Fibroblast of the aortic adventitia (primary cell): ENCODE data around the gene RECK. TPM values are rescaled to one million over a fixed set of nuclear protein-coding genes. Genes with fewer than 3 reads are reported as not detected.

Experiments
- DNase-seq: peaks from one replicate; pipeline ENCODE4 v3.0.0-alpha.2; 2010; ENCODE audit warnings: low read depth
- H3K4me3 ChIP-seq: 2 replicates; pipeline ENCODE4 v1.5.1; 2011; ENCODE audit warnings: low read depth, mild to moderate bottlenecking, control low read depth, low read length, moderate library complexity
- total RNA-seq: library from RNA; depleted of rRNA; stranded (reverse); fragments of >200 nt; gene quantifications from 2 replicates; pipeline ENCODE4 v1.2.3, GENCODE V29; 2012; ENCODE audit warnings: low replicate concordance
- TF ChIP-seq, protein P1 (sequence below): IDR thresholded peaks from 2 replicates; pipeline ENCODE4 v1.5.1; 2011; ENCODE audit warnings: mild to moderate bottlenecking, low read length, control low read depth, inconsistent platforms; ENCODE audit not compliant: insufficient read depth

RECK gene
- total RNA-seq, 1 donor = 61.8 TPM

- H3K4me3 ChIP-seq = no peak overlapping the region
- TF ChIP-seq, protein P1, sequence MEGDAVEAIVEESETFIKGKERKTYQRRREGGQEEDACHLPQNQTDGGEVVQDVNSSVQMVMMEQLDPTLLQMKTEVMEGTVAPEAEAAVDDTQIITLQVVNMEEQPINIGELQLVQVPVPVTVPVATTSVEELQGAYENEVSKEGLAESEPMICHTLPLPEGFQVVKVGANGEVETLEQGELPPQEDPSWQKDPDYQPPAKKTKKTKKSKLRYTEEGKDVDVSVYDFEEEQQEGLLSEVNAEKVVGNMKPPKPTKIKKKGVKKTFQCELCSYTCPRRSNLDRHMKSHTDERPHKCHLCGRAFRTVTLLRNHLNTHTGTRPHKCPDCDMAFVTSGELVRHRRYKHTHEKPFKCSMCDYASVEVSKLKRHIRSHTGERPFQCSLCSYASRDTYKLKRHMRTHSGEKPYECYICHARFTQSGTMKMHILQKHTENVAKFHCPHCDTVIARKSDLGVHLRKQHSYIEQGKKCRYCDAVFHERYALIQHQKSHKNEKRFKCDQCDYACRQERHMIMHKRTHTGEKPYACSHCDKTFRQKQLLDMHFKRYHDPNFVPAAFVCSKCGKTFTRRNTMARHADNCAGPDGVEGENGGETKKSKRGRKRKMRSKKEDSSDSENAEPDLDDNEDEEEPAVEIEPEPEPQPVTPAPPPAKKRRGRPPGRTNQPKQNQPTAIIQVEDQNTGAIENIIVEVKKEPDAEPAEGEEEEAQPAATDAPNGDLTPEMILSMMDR = no peak
- DNase-seq = no peak
Measured at GRCh38 chr9:36146651-36147050, 109.9 kb downstream of the RECK start.

DNA sequence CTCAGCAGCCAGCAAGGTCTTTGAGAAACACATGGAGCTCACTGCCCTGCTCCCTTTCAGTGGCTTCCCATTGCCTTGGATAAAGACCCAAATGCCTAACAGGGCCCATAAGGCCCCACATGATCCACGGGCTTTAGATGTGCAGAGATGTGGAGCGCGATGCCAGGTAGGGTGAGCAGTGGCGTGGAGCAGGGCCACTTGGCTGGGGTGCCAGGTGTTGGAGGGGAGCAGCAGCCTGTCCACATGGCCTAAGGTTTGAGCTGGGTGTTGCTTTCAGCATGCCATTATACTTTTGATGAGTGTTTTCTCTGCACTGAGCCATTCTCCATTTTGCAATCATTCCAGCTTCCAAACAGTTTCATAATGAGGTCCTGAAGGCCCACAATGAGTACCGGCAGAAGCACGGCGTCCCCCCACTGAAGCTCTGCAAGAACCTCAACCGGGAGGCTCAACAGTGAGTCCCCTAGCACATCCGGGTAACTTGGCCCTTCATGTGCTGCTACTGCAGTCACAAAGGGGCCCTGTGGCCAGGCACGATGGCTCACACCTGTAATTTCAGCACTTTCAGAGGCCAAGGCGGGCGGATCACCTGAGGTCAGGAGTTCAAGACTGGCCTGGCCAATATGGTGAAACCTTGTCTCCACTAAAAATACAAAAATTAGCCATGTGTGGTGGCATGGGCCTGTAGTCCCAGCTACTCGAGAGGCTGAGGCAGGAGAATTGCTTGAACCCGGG is 110.9 kb downstream of the RECK start:
- TF ChIP-seq, protein P1 = no peak
- H3K4me3 ChIP-seq = no peak overlapping the region
- no peak for DNase-seq

DNA sequence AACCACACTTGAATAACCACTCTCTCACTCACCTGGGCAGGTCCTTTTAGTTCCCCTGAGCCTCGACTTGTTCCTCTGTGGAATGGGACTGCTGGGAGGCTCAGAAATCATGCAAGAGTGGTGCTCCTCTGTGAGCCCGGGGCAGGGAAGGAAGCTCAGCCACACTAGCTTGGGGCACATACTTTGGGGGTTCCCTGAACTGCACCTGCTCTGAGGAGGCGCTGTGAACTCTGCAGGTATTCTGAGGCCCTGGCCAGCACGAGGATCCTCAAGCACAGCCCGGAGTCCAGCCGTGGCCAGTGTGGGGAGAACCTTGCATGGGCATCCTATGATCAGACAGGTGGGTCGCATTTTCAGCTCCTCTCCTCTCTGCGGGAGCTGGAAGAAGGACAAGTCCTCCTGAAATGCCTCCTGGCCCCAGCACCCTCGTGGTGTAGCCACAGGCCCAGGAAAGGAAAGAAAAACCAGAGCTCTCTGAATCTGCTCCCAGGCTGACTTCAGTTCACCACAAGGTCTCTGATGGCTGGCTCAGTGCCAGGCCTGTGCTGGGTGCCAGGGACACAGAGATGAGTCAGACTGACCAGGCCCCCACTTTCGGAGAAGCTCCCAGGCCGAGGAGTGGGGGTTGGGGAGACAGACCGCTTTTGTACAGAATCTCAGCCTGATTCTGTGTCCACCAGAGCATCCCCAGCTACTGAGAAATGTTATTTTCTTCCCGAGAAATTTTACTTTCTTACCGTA is 111.8 kb downstream of the RECK start:
- TF ChIP-seq, protein P1 = no peak

DNA sequence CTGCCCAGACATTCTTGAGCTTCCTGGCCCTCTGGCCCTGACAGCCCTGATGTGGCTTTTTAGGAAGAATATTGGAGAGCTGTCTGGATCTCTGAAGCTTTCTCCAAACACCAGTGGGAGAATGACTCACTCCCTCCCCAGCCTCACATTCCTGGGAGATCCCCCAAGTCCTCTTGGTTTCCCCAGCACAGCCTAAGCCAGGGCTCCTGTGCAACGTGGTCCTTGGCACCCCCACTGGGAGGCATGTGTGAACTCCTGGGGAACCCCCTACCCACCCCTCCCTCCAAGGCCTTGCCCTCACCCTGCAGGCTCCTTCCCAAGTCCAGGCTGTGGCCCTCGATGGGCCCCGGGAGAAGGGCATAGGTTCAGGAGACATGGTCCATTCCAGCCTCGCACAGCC is 112.5 kb downstream of the RECK start:
- TF ChIP-seq, protein P1 = no peak
- H3K4me3 ChIP-seq = no peak overlapping the region
- peak; percentile 82 for DNase-seq

More for the DNA sequence above, 111.8 kb downstream of the RECK start:
- peak; percentile 98 for DNase-seq
- peak overlapping the region; percentile 33 for H3K4me3 ChIP-seq

- no peak overlapping the region for H3K4me3 ChIP-seq
- TF ChIP-seq, protein P1 = no peak
- DNase-seq = no peak
Measured at GRCh38 chr9:36150574-36151315, 114.0 kb downstream of the RECK start.

DNA sequence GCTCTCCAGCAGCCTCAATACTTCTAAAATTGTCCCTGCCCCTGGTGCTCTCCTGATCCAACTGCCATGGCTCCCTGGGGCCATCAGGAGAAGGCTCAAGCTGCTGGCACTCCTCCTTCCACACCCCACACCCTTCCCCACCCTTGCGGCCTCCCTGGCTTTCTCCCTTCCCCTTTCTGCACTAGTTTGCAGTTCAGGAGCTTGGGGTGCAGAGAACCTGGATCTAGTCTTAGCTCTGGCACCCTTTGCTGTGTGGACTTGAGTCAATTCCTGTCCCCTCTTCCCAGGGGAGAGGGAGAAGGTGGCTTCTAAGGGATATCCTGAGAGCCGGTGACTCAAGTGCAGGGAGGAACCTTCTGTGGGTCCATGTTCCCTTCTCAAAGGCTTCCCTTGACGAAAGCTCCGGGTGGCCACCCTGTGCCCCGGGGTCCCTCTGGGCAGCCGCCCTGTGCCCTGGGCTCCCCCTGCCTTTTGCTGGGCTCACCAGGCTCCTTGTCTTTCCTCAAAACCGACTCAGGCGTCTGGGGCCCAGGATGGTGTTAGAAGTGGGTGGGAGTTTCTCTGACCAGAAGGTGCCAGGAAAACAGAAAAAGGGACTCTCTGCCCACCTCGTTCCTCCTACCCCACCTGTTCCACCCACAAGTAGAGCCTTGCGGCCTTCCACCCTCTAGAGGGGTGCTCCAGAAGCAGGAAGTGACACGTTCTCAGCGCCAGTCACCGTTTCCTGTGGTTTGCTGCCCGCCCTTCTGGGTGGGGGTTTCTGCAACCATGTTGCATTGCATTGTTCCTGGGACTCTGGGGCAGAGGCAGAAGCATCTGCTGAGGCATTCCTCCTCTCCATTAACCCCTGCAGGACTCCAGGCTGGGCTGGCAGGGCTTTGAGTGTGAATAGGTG is 114.8 kb downstream of the RECK start:
- H3K4me3 ChIP-seq = no peak overlapping the region
- peak; percentile 41 for DNase-seq
- TF ChIP-seq, protein P1 = no peak
